Liver (tissue), 9 donors: ENCODE results near the gene HOXB2. TPM values are rescaled to one million over a fixed set of nuclear protein-coding genes. Genes with fewer than 3 reads are reported as not detected.

Experiments used
- DNase-seq: peaks from one replicate; pipeline ENCODE4 v3.0.0-alpha.2; 2017; ENCODE audit warnings: low spot score
- H3K27ac ChIP-seq, 2 donors: one replicate each; pipeline ENCODE4 v1.7.0; 2013; ENCODE audit warnings: inconsistent platforms in 2 of 2, low read length in 2 of 2, control low read depth in 1 of 2, low read depth in 1 of 2, mild to moderate bottlenecking in 1 of 2
- H3K27me3 ChIP-seq, 4 donors: one replicate each; pipeline versions ENCODE4 v1.6.1 to v1.7.0; 2013; ENCODE audit warnings: low read length in 3 of 4, inconsistent platforms in 1 of 4, mild to moderate bottlenecking in 1 of 4, moderate library complexity in 1 of 4; ENCODE audit not compliant: control insufficient read depth in 4 of 4, insufficient read depth in 4 of 4
- H3K36me3 ChIP-seq, 4 donors: one replicate each; pipeline versions ENCODE4 v1.6.1 to v1.7.0; 2013; ENCODE audit warnings: low read length in 3 of 4, mild to moderate bottlenecking in 3 of 4, low read depth in 1 of 4, moderate library complexity in 1 of 4; ENCODE audit not compliant: control insufficient read depth in 4 of 4, insufficient read depth in 3 of 4
- H3K4me1 ChIP-seq, 4 donors: one replicate each; pipeline versions ENCODE4 v1.6.1 to v1.7.0; 2013; ENCODE audit warnings: low read length in 3 of 4, mild to moderate bottlenecking in 3 of 4, moderate library complexity in 1 of 4; ENCODE audit not compliant: control insufficient read depth in 4 of 4, insufficient read depth in 4 of 4
- H3K4me3 ChIP-seq, 3 donors: one replicate each; pipeline versions ENCODE4 v1.6.1 to v1.7.0; 2013; ENCODE audit warnings: low read length in 3 of 3, control low read depth in 1 of 3, low read depth in 1 of 3, mild to moderate bottlenecking in 1 of 3
- H3K9ac ChIP-seq, 2 donors: one replicate each; pipeline ENCODE4 v1.7.0; 2013; ENCODE audit warnings: low read length in 2 of 2, mild to moderate bottlenecking in 2 of 2, moderate library complexity in 2 of 2, control low read depth in 1 of 2, low read depth in 1 of 2
- H3K9me3 ChIP-seq, 4 donors: one replicate each; pipeline versions ENCODE4 v1.6.1 to v1.7.0; 2013; ENCODE audit warnings: low read length in 3 of 4; ENCODE audit not compliant: control insufficient read depth in 4 of 4
- ATF3 ChIP-seq: IDR thresholded peaks from 2 replicates; pipeline ENCODE4 v1.6.1; 2016; ENCODE audit warnings: antibody characterized with exemption
- CTCF ChIP-seq: fragments of 150-350 bp; IDR thresholded peaks from 2 replicates; pipeline ENCODE4 v1.5.1; 2017; ENCODE audit warnings: improper control_type of control experiment, low read depth, low read length; ENCODE audit not compliant: missing input control
- EGR1 ChIP-seq, 2 donors: IDR thresholded peaks; 2 replicates each; pipeline ENCODE4 v1.6.1; 2016 to 2018; ENCODE audit warnings: antibody characterized with exemption in 2 of 2, low read depth in 2 of 2
- FOXA1 ChIP-seq: IDR thresholded peaks from 2 replicates; pipeline ENCODE4 v1.6.1; 2016; ENCODE audit warnings: antibody characterized with exemption
- FOXA2 ChIP-seq: IDR thresholded peaks from 2 replicates; pipeline ENCODE4 v1.6.1; 2016; ENCODE audit warnings: antibody characterized with exemption
- GABPA ChIP-seq, 2 donors: IDR thresholded peaks in 1 of 2; conservative IDR thresholded peaks in 1 of 2; 2 replicates each; pipeline ENCODE4 v1.6.1; 2016; ENCODE audit warnings: antibody characterized with exemption in 2 of 2, mild to moderate bottlenecking in 1 of 2, moderate library complexity in 1 of 2
- HNF4A ChIP-seq, 2 donors: conservative IDR thresholded peaks; 2 replicates each; pipeline ENCODE4 v1.6.1; 2016; ENCODE audit warnings: antibody characterized with exemption in 2 of 2, mild to moderate bottlenecking in 2 of 2
- HNF4G ChIP-seq: IDR thresholded peaks from 2 replicates; pipeline ENCODE4 v1.6.1; 2016; ENCODE audit warnings: antibody characterized with exemption
- JUND ChIP-seq, 2 donors: IDR thresholded peaks; 2 replicates each; pipeline ENCODE4 v1.6.1; 2016; ENCODE audit warnings: antibody characterized with exemption in 2 of 2
- MAX ChIP-seq: IDR thresholded peaks from 2 replicates; pipeline ENCODE4 v1.6.1; 2016; ENCODE audit warnings: antibody characterized with exemption
- NR2F2 ChIP-seq: IDR thresholded peaks from 2 replicates; pipeline ENCODE4 v1.6.1; 2016; ENCODE audit warnings: antibody characterized with exemption
- RAD21 ChIP-seq, 2 donors: IDR thresholded peaks; 2 replicates each; pipeline ENCODE4 v1.6.1; 2016; ENCODE audit warnings: antibody characterized with exemption in 2 of 2, mild to moderate bottlenecking in 2 of 2
- REST ChIP-seq: IDR thresholded peaks from 2 replicates; pipeline ENCODE4 v1.6.1; 2016; ENCODE audit warnings: antibody characterized with exemption, mild to moderate bottlenecking
- RXRA ChIP-seq, 2 donors: IDR thresholded peaks; 2 replicates each; pipeline ENCODE4 v1.6.1; 2017 to 2018; ENCODE audit warnings: antibody characterized with exemption in 2 of 2, mild to moderate bottlenecking in 1 of 2
- SP1 ChIP-seq: IDR thresholded peaks from 2 replicates; pipeline ENCODE4 v1.6.1; 2018; ENCODE audit warnings: antibody characterized with exemption, mild to moderate bottlenecking
- TAF1 ChIP-seq: conservative IDR thresholded peaks from 2 replicates; pipeline ENCODE4 v1.6.1; 2016; ENCODE audit warnings: antibody characterized with exemption, mild to moderate bottlenecking
- YY1 ChIP-seq: IDR thresholded peaks from 2 replicates; pipeline ENCODE4 v1.6.1; 2016; ENCODE audit warnings: antibody characterized with exemption, mild to moderate bottlenecking
- ZBTB33 ChIP-seq: IDR thresholded peaks from 2 replicates; pipeline ENCODE4 v1.6.1; 2016; ENCODE audit warnings: antibody characterized with exemption
- WGBS: extraction: QIAGEN DNeasy Blood & Tissue Kit; methylation state at CpG from one replicate; pipeline ENCODE4 v1.1.7; 2013; 5-methylcytosine and 5-hydroxymethylcytosine counted together
- polyA plus RNA-seq, 2 donors: library from polyadenylated mRNA; stranded (reverse) in 1 of 2; unstranded in 1 of 2; fragments of 200-250 nt in 1 of 2; fragments of >200 nt in 1 of 2; fragmentation: Nextera tagmentation in 1 of 2; extraction: Ambion mirVana in 1 of 2; gene quantifications; one replicate each; pipeline versions ENCODE4 v1.2.1 to v1.2.3, GENCODE V29; 2013 to 2015
- total RNA-seq, 2 donors: library from RNA; depleted of rRNA; stranded (reverse); fragments of >200 nt; gene quantifications; one replicate each; pipeline ENCODE4 v1.2.3, GENCODE V29; 2014
- donor health status: healthy.
- donor health status: healthy.
- donor health status: healthy.
- donor health status: healthy.
- donor health status: healthy.

Gene HOXB2
- total and polyA plus RNA-seq, 4 donors, result 0.67 to 2.5 (median 1.8) TPM

- H3K4me1 ChIP-seq, result no peaks in the 10 kb centered on the region
- H3K9ac ChIP-seq, result no peak overlapping the region
- no peak overlapping the region for H3K27ac ChIP-seq
- 21% methylated on average over 59 of the region's 59 CpGs for WGBS
- peaks cover 0 to 20% (median 7%) of the 10 kb centered on the region in 4 donors for H3K27me3 ChIP-seq
- peak overlapping the region in 1 of 3 donors; percentile 6 for H3K4me3 ChIP-seq
- H3K36me3 ChIP-seq, result no peaks in the 10 kb centered on the region
- no peaks in the 10 kb centered on the region for H3K9me3 ChIP-seq
- TF ChIP-seq HNF4A (conservative IDR thresholded peaks at IDR 0.05) (no peak), REST (no peak), TAF1 (no peak)
- DNase-seq, result no peak
Measured at GRCh38 chr17:48526608-48527546, 18.0 kb downstream of the HOXB2 start.

GRCh38 chr17:48523010-48523409 lies 21.9 kb downstream of the HOXB2 start:
- Histone ChIP-seq H3K9me3 (no peaks in the 10 kb centered on the region), H3K27me3 (peaks cover 0 to 27% (median 3%) of the 10 kb centered on the region in 4 donors), H3K27ac (no peak overlapping the region), H3K36me3 (no peaks in the 10 kb centered on the region), H3K4me3 (no peak overlapping the region), H3K9ac (no peak overlapping the region), H3K4me1 (no peaks in the 10 kb centered on the region)
- DNase-seq, result no peak
- TF ChIP-seq GABPA (IDR thresholded peaks at IDR 0.05 in 1 of 2, conservative IDR thresholded peaks at IDR 0.05 in 1 of 2) (no peak), MAX (no peak), REST (no peak), RXRA (IDR thresholded peaks at IDR 0.05) (no peak), SP1 (no peak), HNF4G (no peak), ATF3 (no peak), NR2F2 (no peak), JUND (IDR thresholded peaks at IDR 0.05) (no peak), YY1 (no peak), FOXA2 (no peak), TAF1 (no peak), ZBTB33 (no peak), CTCF (no peak), HNF4A (conservative IDR thresholded peaks at IDR 0.05) (no peak), FOXA1 (no peak), RAD21 (IDR thresholded peaks at IDR 0.05) (no peak), EGR1 (IDR thresholded peaks at IDR 0.05; ENCODE audit: low read depth in 2 of 2) (no peak)
- 59% methylated on average over 6 of the region's 6 CpGs for WGBS
